Ishikawa (cell line): Measurements from ENCODE around the gene PJA2.

ENCODE experiments used
- CEBPB ChIP-seq: IDR thresholded peaks from 2 replicates; pipeline ENCODE4 v1.6.1; 2012
- CREB1 ChIP-seq: IDR thresholded peaks from 2 replicates; pipeline ENCODE4 v1.6.1; 2012; ENCODE audit warnings: low read depth
- EGR1 ChIP-seq: IDR thresholded peaks from 2 replicates; pipeline ENCODE4 v1.6.1; 2012
- EP300 ChIP-seq: IDR thresholded peaks from 2 replicates; pipeline ENCODE4 v1.6.1; 2012; ENCODE audit warnings: borderline replicate concordance
- FOXM1 ChIP-seq: IDR thresholded peaks from 2 replicates; pipeline ENCODE4 v1.6.1; 2012; ENCODE audit warnings: low read depth, borderline replicate concordance
- MAX ChIP-seq: IDR thresholded peaks from 2 replicates; pipeline ENCODE4 v1.6.1; 2012
- NFIC ChIP-seq: IDR thresholded peaks from 2 replicates; pipeline ENCODE4 v1.6.1; 2012
- RAD21 ChIP-seq: IDR thresholded peaks from 2 replicates; pipeline ENCODE4 v1.6.1; 2012; ENCODE audit warnings: low read depth
- REST ChIP-seq: IDR thresholded peaks from 2 replicates; pipeline ENCODE4 v1.6.1; 2012; ENCODE audit warnings: low read depth, mild to moderate bottlenecking
- TAF1 ChIP-seq: IDR thresholded peaks from 2 replicates; pipeline ENCODE4 v1.6.1; 2012; ENCODE audit warnings: low read depth, mild to moderate bottlenecking
- TCF12 ChIP-seq: IDR thresholded peaks from 2 replicates; pipeline ENCODE4 v1.6.1; 2012; ENCODE audit warnings: low read depth
- TEAD4 ChIP-seq: IDR thresholded peaks from 2 replicates; pipeline ENCODE4 v1.6.1; 2012
- USF1 ChIP-seq: IDR thresholded peaks from 2 replicates; pipeline ENCODE4 v1.6.1; 2012
- YY1 ChIP-seq: IDR thresholded peaks from 2 replicates; pipeline ENCODE4 v1.6.1; 2012; ENCODE audit warnings: low read depth
- ZBTB7A ChIP-seq: IDR thresholded peaks from 2 replicates; pipeline ENCODE4 v1.6.1; 2012; ENCODE audit warnings: low read depth

Gene PJA2

GRCh38 chr5:109313127-109313526 is 96.6 kb downstream of the PJA2 start:
- TF ChIP-seq CREB1 (no peak), TCF12 (no peak), EGR1 (no peak), NFIC (no peak), RAD21 (no peak), EP300 (no peak), FOXM1 (no peak), TEAD4 (no peak), MAX (no peak), YY1 (no peak), REST (no peak), USF1 (no peak)

- TF ChIP-seq EGR1 (no peak), YY1 (no peak), TEAD4 (no peak), CEBPB (no peak), CREB1 (no peak), NFIC (no peak), FOXM1 (no peak), RAD21 (no peak), USF1 (no peak), TCF12 (no peak), REST (no peak), TAF1 (no peak), EP300 (no peak), ZBTB7A (no peak), MAX (no peak)
Measured at GRCh38 chr5:109312695-109313094, 97.1 kb downstream of the PJA2 start.

GRCh38 chr5:109310315-109310714 is 99.5 kb downstream of the PJA2 start:
- TF ChIP-seq NFIC: no peak
- TF ChIP-seq ZBTB7A: no peak
- TF ChIP-seq TAF1: no peak
- no peak for TF ChIP-seq MAX
- TF ChIP-seq FOXM1: no peak
- no peak for TF ChIP-seq REST
- no peak for TF ChIP-seq EGR1
- no peak for TF ChIP-seq YY1
- TF ChIP-seq TCF12: no peak
- no peak for TF ChIP-seq CREB1
- TF ChIP-seq EP300: no peak
- no peak for TF ChIP-seq RAD21
- no peak for TF ChIP-seq CEBPB
- no peak for TF ChIP-seq USF1
- no peak for TF ChIP-seq TEAD4

- TF ChIP-seq TAF1 (no peak), CEBPB (no peak), MAX (no peak), ZBTB7A (no peak), RAD21 (no peak), FOXM1 (no peak), NFIC (no peak), CREB1 (no peak), YY1 (no peak), REST (no peak), EGR1 (no peak), TCF12 (no peak), EP300 (no peak), USF1 (no peak), TEAD4 (no peak)
Measured at GRCh38 chr5:109309326-109310063, 100.3 kb downstream of the PJA2 start.
